Breast epithelium (tissue), 4 donors: ENCODE measurements around the gene ESYT2. TPM values are rescaled to one million over a fixed set of nuclear protein-coding genes. Genes with fewer than 3 reads are reported as not detected.
A peak's percentile ranks its signal among the peaks of the same experiment; 100 is the strongest.

Experiments used
- DNase-seq, 2 donors: peaks; one replicate each; pipeline ENCODE4 v3.0.0-alpha.2; 2019; ENCODE audit warnings: low spot score in 2 of 2
- H3K27ac ChIP-seq, 2 donors: fragments of 200-600 bp; sonication (generic) in 1 of 2; one replicate each; pipeline ENCODE4 v1.5.1; 2016 to 2019; ENCODE audit warnings: mild to moderate bottlenecking in 1 of 2
- H3K27me3 ChIP-seq, 2 donors: fragments of 200-600 bp; sonication (generic) in 1 of 2; one replicate each; pipeline versions ENCODE4 v1.5.1 to v1.6.0; 2017 to 2019; ENCODE audit warnings: control low read depth in 1 of 2, mild to moderate bottlenecking in 1 of 2
- H3K36me3 ChIP-seq: fragments of 200-600 bp; one replicate; pipeline ENCODE4 v1.5.1; 2019
- H3K4me1 ChIP-seq, 2 donors: fragments of 200-600 bp; sonication (generic); one replicate each; pipeline ENCODE4 v1.5.1; 2016 to 2019; ENCODE audit warnings: control low read depth in 1 of 2
- H3K4me3 ChIP-seq, 3 donors: fragments of 200-600 bp; sonication (generic); 1 replicate in 2 of 3; 2 replicates in 1 of 3; pipeline ENCODE4 v1.5.1; 2016 to 2019; ENCODE audit warnings: mild to moderate bottlenecking in 3 of 3, moderate library complexity in 2 of 3
- H3K9me3 ChIP-seq, 2 donors: fragments of 200-600 bp; sonication (generic) in 1 of 2; one replicate each; pipeline ENCODE4 v1.5.1; 2016 to 2019; ENCODE audit warnings: control low read depth in 1 of 2
- POLR2A ChIP-seq: fragments of 450-650 bp; IDR thresholded peaks from one replicate; pipeline ENCODE4 v1.6.1; 2016; ENCODE audit warnings: antibody characterized with exemption, mild to moderate bottlenecking, moderate library complexity
- POLR2AphosphoS5 ChIP-seq, 3 donors: sonication (generic); formaldehyde crosslinking; IDR thresholded peaks; one replicate each; pipeline ENCODE4 v1.6.1; 2017; ENCODE audit warnings: antibody characterized with exemption in 3 of 3
- intact Hi-C: fragments of 100-400 bp; cut with DNase I; formaldehyde crosslinking; loops from one replicate; pipeline ENCODE4 v1.15.1; 2023; ENCODE audit warnings: low total_unique reads
- total RNA-seq, 3 donors: library from RNA; depleted of rRNA; stranded (reverse); fragments of >200 nt; gene quantifications; one replicate each; pipeline ENCODE4 v1.1.0, GENCODE V29; 2016
- TF ChIP-seq, protein P1 (sequence below), 3 donors: fragments of 450-650 bp; IDR thresholded peaks; one replicate each; pipeline ENCODE4 v1.5.1; 2016 to 2017; ENCODE audit warnings: antibody characterized with exemption in 3 of 3, mild to moderate bottlenecking in 3 of 3, moderate library complexity in 3 of 3

ESYT2 gene
- total RNA-seq, 3 donors from 2014 or later, result 97.3 to 155 (median 115) TPM

- no peaks in the 10 kb centered on the region for H3K36me3 ChIP-seq
- intact Hi-C loops, result no loop called here
- peaks cover 3 to 4% of the 10 kb centered on the region in 2 donors for H3K4me1 ChIP-seq
- no peak overlapping the region for H3K4me3 ChIP-seq
- no peaks in the 10 kb centered on the region for H3K9me3 ChIP-seq
- H3K27ac ChIP-seq, result no peak overlapping the region
- no peaks in the 10 kb centered on the region for H3K27me3 ChIP-seq
- no peak for TF ChIP-seq POLR2AphosphoS5 (IDR thresholded peaks at IDR 0.05)
- no peak for DNase-seq
Observed at GRCh38 chr7:158868764-158869410, 39.6 kb upstream of the ESYT2 start.

GRCh38 chr7:158867214-158867984, 38.1 kb upstream of the ESYT2 start:
- Histone ChIP-seq H3K4me1 (peaks cover 3 to 4% of the 10 kb centered on the region in 2 donors), H3K36me3 (no peaks in the 10 kb centered on the region), H3K27ac (no peak overlapping the region), H3K27me3 (no peaks in the 10 kb centered on the region), H3K9me3 (no peaks in the 10 kb centered on the region), H3K4me3 (no peak overlapping the region)
- intact Hi-C loops, result no loop called here
- DNase-seq, result no peak
- TF ChIP-seq POLR2A (no peak), POLR2AphosphoS5 (IDR thresholded peaks at IDR 0.05) (no peak)
- TF ChIP-seq, protein P1, sequence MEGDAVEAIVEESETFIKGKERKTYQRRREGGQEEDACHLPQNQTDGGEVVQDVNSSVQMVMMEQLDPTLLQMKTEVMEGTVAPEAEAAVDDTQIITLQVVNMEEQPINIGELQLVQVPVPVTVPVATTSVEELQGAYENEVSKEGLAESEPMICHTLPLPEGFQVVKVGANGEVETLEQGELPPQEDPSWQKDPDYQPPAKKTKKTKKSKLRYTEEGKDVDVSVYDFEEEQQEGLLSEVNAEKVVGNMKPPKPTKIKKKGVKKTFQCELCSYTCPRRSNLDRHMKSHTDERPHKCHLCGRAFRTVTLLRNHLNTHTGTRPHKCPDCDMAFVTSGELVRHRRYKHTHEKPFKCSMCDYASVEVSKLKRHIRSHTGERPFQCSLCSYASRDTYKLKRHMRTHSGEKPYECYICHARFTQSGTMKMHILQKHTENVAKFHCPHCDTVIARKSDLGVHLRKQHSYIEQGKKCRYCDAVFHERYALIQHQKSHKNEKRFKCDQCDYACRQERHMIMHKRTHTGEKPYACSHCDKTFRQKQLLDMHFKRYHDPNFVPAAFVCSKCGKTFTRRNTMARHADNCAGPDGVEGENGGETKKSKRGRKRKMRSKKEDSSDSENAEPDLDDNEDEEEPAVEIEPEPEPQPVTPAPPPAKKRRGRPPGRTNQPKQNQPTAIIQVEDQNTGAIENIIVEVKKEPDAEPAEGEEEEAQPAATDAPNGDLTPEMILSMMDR (IDR thresholded peaks at IDR 0.05), result no peak

DNA sequence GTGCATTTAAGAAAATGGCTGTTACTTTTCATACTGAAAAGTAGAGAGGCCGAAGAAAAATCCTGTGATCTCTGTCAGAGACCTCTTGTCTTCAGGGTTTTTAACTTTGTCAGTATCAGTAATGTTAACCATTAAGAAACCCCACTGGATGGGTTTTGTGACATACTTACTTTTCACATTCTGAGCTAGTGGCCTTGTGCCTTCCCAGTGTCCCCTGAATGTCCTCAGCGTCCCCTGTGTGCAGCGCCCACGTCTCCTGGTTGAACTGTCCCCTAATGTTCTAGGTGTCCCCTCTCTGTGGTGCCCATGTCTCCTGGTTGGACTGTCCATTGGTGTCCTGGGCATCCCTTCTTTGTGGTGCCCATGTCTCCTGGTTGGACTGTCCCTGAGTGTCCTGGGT, 36.7 kb upstream of the ESYT2 start:
- Histone ChIP-seq H3K36me3 (no peaks in the 10 kb centered on the region), H3K27me3 (no peaks in the 10 kb centered on the region), H3K4me1 (peaks cover 3 to 4% of the 10 kb centered on the region in 2 donors), H3K4me3 (no peak overlapping the region), H3K9me3 (no peaks in the 10 kb centered on the region), H3K27ac (no peak overlapping the region)
- TF ChIP-seq POLR2A (no peak), POLR2AphosphoS5 (IDR thresholded peaks at IDR 0.05) (no peak)
- TF ChIP-seq, protein P1 (IDR thresholded peaks at IDR 0.05), result no peak
- intact Hi-C loops, result no loop called here
- DNase-seq, result no peak

GRCh38 chr7:158865462-158865922, 36.2 kb upstream of the ESYT2 start:
- Histone ChIP-seq H3K9me3 (no peaks in the 10 kb centered on the region), H3K36me3 (no peaks in the 10 kb centered on the region), H3K27me3 (no peaks in the 10 kb centered on the region), H3K4me1 (peaks cover 3 to 4% of the 10 kb centered on the region in 2 donors), H3K4me3 (no peak overlapping the region), H3K27ac (peak overlapping the region in 1 of 2 donors; percentile 90)
- TF ChIP-seq, protein P1 (IDR thresholded peaks at IDR 0.05), result no peak
- TF ChIP-seq POLR2AphosphoS5 (IDR thresholded peaks at IDR 0.05), result no peak
- intact Hi-C loops, result no loop called here
- DNase-seq, result no peak

- H3K4me1 ChIP-seq, result peaks cover 3 to 4% of the 10 kb centered on the region in 2 donors
- intact Hi-C loops, result no loop called here
- H3K36me3 ChIP-seq, result no peaks in the 10 kb centered on the region
- H3K4me3 ChIP-seq, result no peak overlapping the region
- no peaks in the 10 kb centered on the region for H3K27me3 ChIP-seq
- TF ChIP-seq, protein P1 (IDR thresholded peaks at IDR 0.05), result no peak
- no peak for TF ChIP-seq POLR2AphosphoS5 (IDR thresholded peaks at IDR 0.05)
- TF ChIP-seq POLR2A, result no peak
- no peaks in the 10 kb centered on the region for H3K9me3 ChIP-seq
- DNase-seq, result no peak
- peak overlapping the region; percentile 90 to 97 for H3K27ac ChIP-seq
Observed at GRCh38 chr7:158864833-158865232, 35.5 kb upstream of the ESYT2 start.
